ENCODE measurements around the gene MAP4K2.
A peak's percentile ranks its signal among the peaks of the same experiment; 100 is the strongest.

MAP4K2 gene

DNA sequence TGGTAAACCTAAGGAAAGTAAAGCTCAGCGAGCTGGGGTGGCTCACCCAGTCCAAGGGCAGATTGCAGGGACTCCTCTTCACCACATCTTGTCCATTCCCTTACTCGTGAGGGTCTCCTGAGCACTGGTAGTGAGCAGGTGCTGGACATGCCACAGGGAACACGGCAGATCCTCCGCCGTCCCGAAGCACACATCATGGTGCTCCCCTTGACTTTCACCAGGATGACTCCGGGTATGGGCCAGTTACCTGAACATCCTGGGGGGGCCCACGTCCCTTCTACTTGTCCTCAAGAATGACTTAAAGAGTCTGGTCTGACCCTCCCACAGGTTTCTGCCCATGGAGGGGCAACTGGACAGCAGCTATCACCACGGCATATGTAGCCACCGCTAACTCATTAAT is 16.7 kb downstream of the MAP4K2 start:
- Histone ChIP-seq H3K4me3 (ENCODE audit: low read length) (no peak overlapping the region), H3K27me3 (replicated peaks; ENCODE audit: insufficient read depth, low read length) (no peaks in the 10 kb centered on the region), H3F3A (ENCODE audit: insufficient read depth, low read length) (no peaks in the 10 kb centered on the region), H4K20me1 (ENCODE audit: insufficient read depth, low read length) (no peaks in the 10 kb centered on the region), H3K9me2 (replicated peaks; ENCODE audit: insufficient read depth, low read length) (no peaks in the 10 kb centered on the region), H3K9ac (ENCODE audit: low read length) (no peak overlapping the region), H2AFZ (ENCODE audit: low read length) (no peak overlapping the region), H3K79me2 (ENCODE audit: low read length) (no peaks in the 10 kb centered on the region), H3K36me3 (replicated peaks; ENCODE audit: insufficient read depth, low read length) (no peaks in the 10 kb centered on the region), H3K9me3 (replicated peaks; ENCODE audit: insufficient read depth, low read length) (no peaks in the 10 kb centered on the region), H3K4me1 (ENCODE audit: low read length) (no peaks in the 10 kb centered on the region), H3K4me2 (ENCODE audit: low read depth, low read length) (no peak overlapping the region), H3K27ac (ENCODE audit: low read length) (no peak overlapping the region)
- DNase-seq, result no peak
- no peak for TF ChIP-seq EZH2 (optimal IDR thresholded peaks at IDR 0.05; ENCODE audit: low read depth, low read length)
- TF ChIP-seq, protein P1, sequence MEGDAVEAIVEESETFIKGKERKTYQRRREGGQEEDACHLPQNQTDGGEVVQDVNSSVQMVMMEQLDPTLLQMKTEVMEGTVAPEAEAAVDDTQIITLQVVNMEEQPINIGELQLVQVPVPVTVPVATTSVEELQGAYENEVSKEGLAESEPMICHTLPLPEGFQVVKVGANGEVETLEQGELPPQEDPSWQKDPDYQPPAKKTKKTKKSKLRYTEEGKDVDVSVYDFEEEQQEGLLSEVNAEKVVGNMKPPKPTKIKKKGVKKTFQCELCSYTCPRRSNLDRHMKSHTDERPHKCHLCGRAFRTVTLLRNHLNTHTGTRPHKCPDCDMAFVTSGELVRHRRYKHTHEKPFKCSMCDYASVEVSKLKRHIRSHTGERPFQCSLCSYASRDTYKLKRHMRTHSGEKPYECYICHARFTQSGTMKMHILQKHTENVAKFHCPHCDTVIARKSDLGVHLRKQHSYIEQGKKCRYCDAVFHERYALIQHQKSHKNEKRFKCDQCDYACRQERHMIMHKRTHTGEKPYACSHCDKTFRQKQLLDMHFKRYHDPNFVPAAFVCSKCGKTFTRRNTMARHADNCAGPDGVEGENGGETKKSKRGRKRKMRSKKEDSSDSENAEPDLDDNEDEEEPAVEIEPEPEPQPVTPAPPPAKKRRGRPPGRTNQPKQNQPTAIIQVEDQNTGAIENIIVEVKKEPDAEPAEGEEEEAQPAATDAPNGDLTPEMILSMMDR (IDR thresholded peaks at IDR 0.05; ENCODE audit: low read length), result no peak
- TF ChIP-seq EZH2phosphoT487 (IDR thresholded peaks at IDR 0.05; ENCODE audit: low read length), result no peak

DNA sequence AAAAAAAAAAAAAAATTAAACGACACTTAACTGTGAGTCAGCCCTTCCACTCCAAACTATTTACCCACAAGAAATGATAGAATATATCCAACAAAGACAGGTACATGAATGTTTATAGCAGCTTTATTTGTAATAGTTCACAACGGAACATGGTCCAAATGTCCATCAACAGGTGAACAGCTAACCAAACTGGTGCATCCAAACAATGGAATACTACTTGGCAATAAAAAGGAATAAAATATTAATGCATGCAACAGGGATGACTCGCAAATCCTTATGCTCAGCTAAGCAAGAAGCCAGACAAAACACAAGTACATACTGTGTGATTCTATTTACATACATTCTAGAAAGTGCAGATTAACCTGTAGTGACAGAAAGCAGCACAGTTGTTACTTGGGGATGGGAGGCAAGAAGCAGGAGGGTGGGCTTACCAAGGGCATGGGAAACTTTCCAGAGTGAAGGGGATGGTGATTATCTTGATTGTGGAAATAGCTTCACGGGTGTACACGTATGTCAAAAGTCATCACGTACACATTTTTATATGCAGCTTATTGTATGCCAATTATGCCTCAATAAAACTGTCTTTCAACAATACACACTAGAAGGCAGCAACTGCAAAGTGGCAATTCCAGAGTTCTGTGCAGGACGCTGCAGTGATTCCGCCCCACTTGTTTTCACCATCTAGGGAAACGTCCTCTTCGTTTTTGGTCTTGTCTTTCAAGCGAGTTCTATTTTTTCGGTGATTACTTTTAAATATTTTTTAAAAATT is 18.0 kb downstream of the MAP4K2 start:
- Histone ChIP-seq H3K9ac (ENCODE audit: low read length) (no peak overlapping the region), H3K36me3 (replicated peaks; ENCODE audit: insufficient read depth, low read length) (no peaks in the 10 kb centered on the region), H3F3A (ENCODE audit: insufficient read depth, low read length) (peaks cover 6% of the 10 kb centered on the region; the same call in 1 of the 2 replicates), H3K4me3 (ENCODE audit: low read length) (no peak overlapping the region), H3K27ac (ENCODE audit: low read length) (no peak overlapping the region), H3K4me2 (ENCODE audit: low read depth, low read length) (no peak overlapping the region), H3K9me3 (replicated peaks; ENCODE audit: insufficient read depth, low read length) (no peaks in the 10 kb centered on the region), H2AFZ (ENCODE audit: low read length) (no peak overlapping the region), H4K20me1 (ENCODE audit: insufficient read depth, low read length) (no peaks in the 10 kb centered on the region), H3K79me2 (ENCODE audit: low read length) (no peaks in the 10 kb centered on the region), H3K9me2 (replicated peaks; ENCODE audit: insufficient read depth, low read length) (no peaks in the 10 kb centered on the region), H3K4me1 (ENCODE audit: low read length) (no peaks in the 10 kb centered on the region; the same call in 1 of the 2 replicates), H3K27me3 (replicated peaks; ENCODE audit: insufficient read depth, low read length) (no peaks in the 10 kb centered on the region)
- TF ChIP-seq, protein P1 (IDR thresholded peaks at IDR 0.05; ENCODE audit: low read length), result no peak
- TF ChIP-seq EZH2phosphoT487 (IDR thresholded peaks at IDR 0.05; ENCODE audit: low read length) (no peak), EZH2 (optimal IDR thresholded peaks at IDR 0.05; ENCODE audit: low read depth, low read length) (no peak)
- no peak for DNase-seq

DNA sequence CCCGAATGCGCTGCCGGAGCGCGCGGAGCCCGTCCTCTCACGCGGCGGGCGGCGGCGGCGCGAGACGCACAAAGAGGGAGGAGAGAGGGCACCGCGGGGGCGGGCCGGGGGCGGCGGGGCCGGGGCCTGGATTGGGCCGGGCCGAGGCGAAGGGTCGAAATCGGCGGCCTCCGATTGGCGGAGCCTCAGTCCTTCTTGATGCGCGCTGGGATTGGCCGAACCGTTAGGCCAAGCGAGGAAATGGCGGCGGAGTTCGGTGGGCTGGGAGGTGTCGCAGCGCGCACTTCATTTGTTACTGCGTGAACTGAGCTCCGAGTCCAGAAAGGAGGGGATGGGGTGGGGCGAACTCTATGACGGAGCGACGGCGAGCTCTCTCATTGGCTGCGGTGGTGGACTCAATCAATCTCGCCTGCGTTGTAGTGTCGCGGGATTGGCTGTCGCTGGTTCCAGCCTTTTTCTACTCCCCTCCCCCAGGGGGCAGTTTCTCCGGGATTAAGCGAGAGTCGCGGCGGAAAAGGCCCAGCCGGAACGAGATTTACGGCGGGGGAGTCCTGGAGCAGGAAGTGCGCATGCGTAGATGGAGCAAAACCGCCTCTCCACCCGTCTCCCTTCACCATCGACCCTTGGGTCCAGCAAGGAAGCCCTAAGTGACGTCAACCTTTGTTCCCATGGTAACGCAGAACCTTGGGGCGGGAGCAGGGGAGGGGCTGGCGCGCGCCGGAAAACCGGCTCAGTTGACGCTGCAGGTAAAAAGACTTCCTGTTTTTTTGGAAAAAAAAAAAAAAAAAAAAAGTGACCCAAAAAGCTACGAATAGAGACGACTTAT is 24.3 kb downstream of the MAP4K2 start, which contains the start of gene SF1:
Gene SF1, minus strand, starts transcription at position 70 of the 826 bp plus-strand sequence. CDS start 150 bp downstream, outside the sequence.
- Histone ChIP-seq H3K9ac (ENCODE audit: low read length) (peak within 1 kb of the TSS; percentile 95), H3F3A (ENCODE audit: insufficient read depth, low read length) (peaks cover 27% of the 10 kb centered on the region), H4K20me1 (ENCODE audit: insufficient read depth, low read length) (peaks cover 35% of the 10 kb centered on the region), H2AFZ (ENCODE audit: low read length) (peak within 1 kb of the TSS; percentile 60), H3K9me3 (replicated peaks; ENCODE audit: insufficient read depth, low read length) (no peaks in the 10 kb centered on the region), H3K4me1 (ENCODE audit: low read length) (peaks cover 27% of the 10 kb centered on the region), H3K27ac (ENCODE audit: low read length) (peak within 1 kb of the TSS; percentile 94), H3K4me3 (ENCODE audit: low read length) (peak within 1 kb of the TSS; percentile 97), H3K36me3 (replicated peaks; ENCODE audit: insufficient read depth, low read length) (peaks cover 17% of the 10 kb centered on the region), H3K27me3 (replicated peaks; ENCODE audit: insufficient read depth, low read length) (no peaks in the 10 kb centered on the region), H3K79me2 (ENCODE audit: low read length) (peaks cover 39% of the 10 kb centered on the region), H3K9me2 (replicated peaks; ENCODE audit: insufficient read depth, low read length) (no peaks in the 10 kb centered on the region), H3K4me2 (ENCODE audit: low read depth, low read length) (peak within 1 kb of the TSS; percentile 78)
- TF ChIP-seq, protein P1 (IDR thresholded peaks at IDR 0.05; ENCODE audit: low read length), result no peak
- TF ChIP-seq EZH2phosphoT487 (IDR thresholded peaks at IDR 0.05; ENCODE audit: low read length) (no peak), EZH2 (optimal IDR thresholded peaks at IDR 0.05; ENCODE audit: low read depth, low read length) (no peak)
- DNase-seq, result peak; percentile 99

All from MM.1S (cell line).